Measurements from ENCODE around the gene PTPRN2.

DNA sequence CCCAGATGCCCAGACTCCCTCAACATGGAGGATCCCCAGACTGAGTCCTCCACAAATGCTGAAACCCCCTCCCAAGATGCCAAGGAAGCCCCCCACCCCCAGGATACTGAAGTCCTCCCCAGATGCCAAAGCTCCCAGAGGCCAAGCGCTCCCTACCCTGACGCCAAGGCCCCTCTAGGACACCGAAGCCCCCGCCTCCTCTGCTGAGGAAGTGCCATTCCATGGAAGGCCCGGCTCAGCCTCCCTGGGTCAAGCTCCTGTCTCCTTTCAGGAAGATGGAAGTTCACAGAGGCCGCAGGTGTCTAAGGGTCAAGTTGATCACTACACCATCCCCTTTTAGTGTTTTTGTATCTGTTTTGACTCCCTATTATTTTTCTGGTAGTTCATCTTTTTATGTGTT is 644.1 kb downstream of the PTPRN2 start:
- TF ChIP-seq, protein P1, sequence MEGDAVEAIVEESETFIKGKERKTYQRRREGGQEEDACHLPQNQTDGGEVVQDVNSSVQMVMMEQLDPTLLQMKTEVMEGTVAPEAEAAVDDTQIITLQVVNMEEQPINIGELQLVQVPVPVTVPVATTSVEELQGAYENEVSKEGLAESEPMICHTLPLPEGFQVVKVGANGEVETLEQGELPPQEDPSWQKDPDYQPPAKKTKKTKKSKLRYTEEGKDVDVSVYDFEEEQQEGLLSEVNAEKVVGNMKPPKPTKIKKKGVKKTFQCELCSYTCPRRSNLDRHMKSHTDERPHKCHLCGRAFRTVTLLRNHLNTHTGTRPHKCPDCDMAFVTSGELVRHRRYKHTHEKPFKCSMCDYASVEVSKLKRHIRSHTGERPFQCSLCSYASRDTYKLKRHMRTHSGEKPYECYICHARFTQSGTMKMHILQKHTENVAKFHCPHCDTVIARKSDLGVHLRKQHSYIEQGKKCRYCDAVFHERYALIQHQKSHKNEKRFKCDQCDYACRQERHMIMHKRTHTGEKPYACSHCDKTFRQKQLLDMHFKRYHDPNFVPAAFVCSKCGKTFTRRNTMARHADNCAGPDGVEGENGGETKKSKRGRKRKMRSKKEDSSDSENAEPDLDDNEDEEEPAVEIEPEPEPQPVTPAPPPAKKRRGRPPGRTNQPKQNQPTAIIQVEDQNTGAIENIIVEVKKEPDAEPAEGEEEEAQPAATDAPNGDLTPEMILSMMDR (IDR thresholded peaks at IDR 0.05): no peak
- no peak for TF ChIP-seq ZFX (IDR thresholded peaks at IDR 0.05; ENCODE audit: borderline replicate concordance)
